ENCODE results near the gene CDKAL1.

- TF ChIP-seq CTCF (IDR thresholded peaks at IDR 0.05) (no peak), POLR2A (IDR thresholded peaks at IDR 0.05) (no peak)
These were observed 257.7 kb downstream of the CDKAL1 start for GRCh38 chr6:20791944-20792343.
